OCI-LY7 (cell line): ENCODE results near the gene LBX2. TPM values are rescaled to one million over a fixed set of nuclear protein-coding genes. Genes with fewer than 3 reads are reported as not detected.

ENCODE experiments used
- BruUV-seq: library from RNA; stranded (reverse); fragments of 400-500 nt; replicated peaks from 2 replicates; lab custom pipeline; 2021; lab: Mats Ljungman, UMichigan
- CTCF ChIA-PET: fragments of 300-600 bp; sonication (Branson Sonifier 250); formaldehyde crosslinking; loops from one replicate; lab custom pipeline; 2022; ENCODE audit warnings: antibody characterized with exemption; ENCODE audit not compliant: unreplicated experiment; lab: Charles Lee
- POLR2A ChIA-PET: fragments of 300-600 bp; sonication (Branson Sonifier 250); formaldehyde crosslinking; loops from one replicate; lab custom pipeline; 2022; ENCODE audit warnings: antibody characterized with exemption; lab: Charles Lee
- DNase-seq: peaks from one replicate; pipeline ENCODE4 v3.0.0-alpha.2; 2015; ENCODE audit warnings: low spot score
- H2AFZ ChIP-seq: fragments of 200-600 bp; sonication (generic), shearing (Covaris generic); 2 replicates; pipeline ENCODE4 v1.6.1; 2014; ENCODE audit warnings: mild to moderate bottlenecking, antibody characterized with exemption, low read length, moderate library complexity
- H3K27ac ChIP-seq: fragments of 200-600 bp; sonication (generic); 2 replicates; pipeline ENCODE4 v1.5.1; 2014; ENCODE audit warnings: mixed run types, low read depth, mild to moderate bottlenecking, moderate library complexity, low read length, inconsistent platforms; ENCODE audit not compliant: poor library complexity, severe bottlenecking
- H3K36me3 ChIP-seq: fragments of 200-600 bp; sonication (generic); 2 replicates; pipeline ENCODE4 v1.6.1; 2014; ENCODE audit warnings: mild to moderate bottlenecking, antibody characterized with exemption, low read length, moderate library complexity, mixed read lengths; ENCODE audit not compliant: insufficient read depth
- H3K4me1 ChIP-seq: fragments of 200-600 bp; sonication (generic); 2 replicates; pipeline ENCODE4 v1.5.1; 2014; ENCODE audit warnings: mild to moderate bottlenecking, low read length; ENCODE audit not compliant: insufficient read depth, poor library complexity, severe bottlenecking
- H3K4me2 ChIP-seq: fragments of 200-600 bp; sonication (generic); 2 replicates; pipeline ENCODE4 v1.6.1; 2014; ENCODE audit warnings: mild to moderate bottlenecking, low read length
- H3K4me3 ChIP-seq: fragments of 200-600 bp; sonication (generic); 2 replicates; pipeline ENCODE4 v1.5.1; 2014; ENCODE audit warnings: mild to moderate bottlenecking, low read depth, low read length; ENCODE audit not compliant: poor library complexity, severe bottlenecking
- H3K79me2 ChIP-seq: fragments of 200-600 bp; sonication (generic); 2 replicates; pipeline ENCODE4 v1.6.1; 2016; ENCODE audit warnings: low read depth, mild to moderate bottlenecking, low read length, moderate library complexity, mixed read lengths; ENCODE audit not compliant: insufficient read depth
- H3K9me2 ChIP-seq: fragments of 200-600 bp; sonication (generic); 2 replicates; pipeline ENCODE4 v1.6.1; 2016; ENCODE audit warnings: mild to moderate bottlenecking, low read length, mixed read lengths; ENCODE audit not compliant: insufficient read depth
- H3K9me3 ChIP-seq: fragments of 200-600 bp; sonication (generic); 2 replicates; pipeline ENCODE4 v1.6.1; 2014; ENCODE audit warnings: mild to moderate bottlenecking, mixed run types, low read length, mixed read lengths
- H4K20me1 ChIP-seq: fragments of 200-600 bp; sonication (generic); 2 replicates; pipeline ENCODE4 v1.6.1; 2014; ENCODE audit warnings: mild to moderate bottlenecking, antibody characterized with exemption, low read length, moderate library complexity, mixed read lengths; ENCODE audit not compliant: insufficient read depth
- CTCF ChIP-seq: fragments of 200-600 bp; sonication (generic); conservative IDR thresholded peaks from 2 replicates; pipeline ENCODE4 v1.5.1; 2014; ENCODE audit warnings: mild to moderate bottlenecking, antibody characterized with exemption, low read length, moderate library complexity, mixed read lengths
- EZH2phosphoT487 ChIP-seq: fragments of 200-600 bp; sonication (generic); IDR thresholded peaks from 2 replicates; pipeline ENCODE4 v1.6.1; 2018; ENCODE audit warnings: low read depth, borderline replicate concordance, mild to moderate bottlenecking, mixed run types, antibody characterized with exemption, low read length, moderate library complexity, mixed read lengths
- intact Hi-C: fragments of 100-400 bp; cut with micrococcal nuclease; formaldehyde crosslinking; loops from one replicate; pipeline ENCODE4 v1.10.0; 2022; ENCODE audit not compliant: unreplicated experiment
- total RNA-seq, 2 experiments: library from RNA; depleted of rRNA in 1 of 2; stranded (reverse); fragments of >200 nt in 1 of 2; shearing (Covaris generic) in 1 of 2; gene quantifications; 2 replicates each; pipeline ENCODE4 v1.2.3, GENCODE V29; 2014 to 2022

The LBX2 gene
- total RNA-seq, 2 experiments from 2014 or later = not detected

- BruUV-seq = no TSS peak
- Histone ChIP-seq H3K9me3 (no peaks in the 10 kb centered on the region), H3K4me1 (peaks cover 9% of the 10 kb centered on the region), H4K20me1 (no peaks in the 10 kb centered on the region), H3K36me3 (peaks cover 4% of the 10 kb centered on the region; the same call in 1 of the 2 replicates), H3K79me2 (no peaks in the 10 kb centered on the region), H3K27ac (no peak overlapping the region), H3K4me3 (no peak overlapping the region), H2AFZ (no peak overlapping the region), H3K4me2 (no peak overlapping the region), H3K9me2 (no peaks in the 10 kb centered on the region)
- no peak for TF ChIP-seq CTCF
- no peak for TF ChIP-seq EZH2phosphoT487
- DNase-seq = no peak
- CTCF ChIA-PET = no interaction called here
- intact Hi-C loops = no loop called here
- POLR2A ChIA-PET = interaction anchor here (1.1 kb wide), 1 partner anchor 74 kb away, joined by 3 read pairs; no protein-coding TSS in a partner anchor
These were observed 656 bp upstream of the LBX2 start for GRCh38 chr2:74499940-74500577.

- TF ChIP-seq CTCF (no peak), EZH2phosphoT487 (peak; percentile 83)
- Histone ChIP-seq H2AFZ (no peak overlapping the region), H3K27ac (no peak overlapping the region), H3K9me2 (no peaks in the 10 kb centered on the region), H3K4me3 (no peak overlapping the region), H3K79me2 (no peaks in the 10 kb centered on the region), H3K36me3 (peaks cover 8% of the 10 kb centered on the region), H3K4me1 (peaks cover 9% of the 10 kb centered on the region), H3K9me3 (no peaks in the 10 kb centered on the region), H3K4me2 (peak overlapping the region; percentile 16; the same call in 1 of the 2 replicates), H4K20me1 (no peaks in the 10 kb centered on the region)
- intact Hi-C loops = no loop called here
- ChIA-PET POLR2A (no interaction called here), CTCF (no interaction called here)
- DNase-seq = no peak
- BruUV-seq = no TSS peak
These were observed 720 bp downstream of the LBX2 start for GRCh38 chr2:74498500-74499266.
